G401 (cell line): ENCODE measurements around the gene EBI3. TPM values are rescaled to one million over a fixed set of nuclear protein-coding genes. Genes with fewer than 3 reads are reported as not detected.
"Not testable (repeated sequence)": the region's sequence is repeated elsewhere in the genome, so short reads cannot be mapped to it uniquely, and the experiment has no call there.

ENCODE experiments used
- DNase-seq: peaks from one replicate; pipeline ENCODE4 v3.0.0-alpha.2; 2015; ENCODE audit warnings: low spot score
- in situ Hi-C: cut with HindIII; loops from 2 replicates; pipeline ENCODE4 v1.10.0; 2016; ENCODE audit warnings: low sequenced_read_pairs, mixed read lengths
- total RNA-seq: library from RNA; depleted of rRNA; stranded (reverse); fragments of >200 nt; shearing (Covaris generic); gene quantifications from 2 replicates; pipeline ENCODE4 v1.2.3, GENCODE V29; 2014

Gene EBI3
- total RNA-seq, 1 experiment from 2014 or later: 5.4 TPM

DNA sequence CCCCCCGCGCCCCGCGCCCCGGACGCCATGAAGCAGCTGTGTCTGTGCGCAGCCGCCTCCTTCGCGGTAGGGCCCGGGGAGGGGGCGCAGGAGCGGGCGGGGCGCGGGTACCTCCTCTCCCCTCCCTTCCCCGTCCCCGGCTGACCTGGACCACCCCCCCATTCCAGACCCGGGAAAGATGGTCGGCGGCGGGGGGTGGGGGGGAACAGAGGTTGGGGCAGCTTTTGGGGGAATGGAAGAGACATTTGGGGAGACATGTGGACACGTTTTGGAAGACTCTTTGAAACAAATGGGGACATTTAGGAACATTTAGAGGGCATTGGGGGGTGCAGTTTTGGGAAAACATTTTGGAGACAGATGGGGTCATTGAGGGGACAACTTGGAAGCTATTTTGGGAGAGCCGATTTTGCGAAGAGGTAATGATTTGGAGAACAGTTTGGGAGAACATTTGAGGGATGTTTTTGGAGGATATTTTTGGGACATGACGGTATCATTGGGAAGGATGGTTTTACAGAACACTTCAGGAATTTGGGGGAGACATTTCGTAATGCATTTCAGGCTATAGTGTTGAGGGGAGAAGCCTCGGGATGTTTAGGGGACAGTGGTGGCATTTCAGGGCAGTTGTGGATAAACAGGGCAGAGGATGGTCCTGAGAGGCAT, 30.7 kb upstream of the EBI3 start:
- no peak for DNase-seq

DNA sequence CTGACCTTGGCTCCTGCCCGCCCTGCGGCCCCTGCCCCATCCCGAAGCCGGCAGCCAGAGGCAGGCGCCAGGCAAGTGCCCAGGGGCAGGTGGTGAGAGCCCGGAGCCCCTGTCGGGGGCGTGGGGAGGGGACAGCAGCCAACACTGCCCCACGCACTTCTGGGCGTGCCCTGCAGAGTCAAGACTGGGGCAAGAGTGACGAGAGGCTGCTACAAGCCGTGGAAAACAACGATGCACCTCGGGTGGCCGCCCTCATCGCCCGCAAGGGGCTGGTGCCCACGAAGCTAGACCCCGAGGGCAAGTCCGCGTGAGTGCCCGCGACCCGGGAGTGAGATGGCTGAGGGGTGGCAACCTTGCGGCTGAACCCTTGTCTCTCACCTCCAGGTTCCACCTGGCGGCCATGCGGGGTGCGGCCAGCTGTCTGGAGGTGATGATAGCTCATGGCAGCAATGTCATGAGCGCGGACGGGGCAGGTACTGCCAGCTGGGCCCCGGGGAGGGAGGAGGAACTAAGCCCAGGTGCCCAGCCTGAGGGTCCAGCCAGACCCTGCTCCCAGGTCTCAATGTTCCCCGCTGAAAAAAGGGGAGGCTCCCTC, 29.5 kb upstream of the EBI3 start:
- in situ Hi-C loops: loop anchor here (25.0 kb wide), 1 partner anchor 337 kb away; the partner anchor contains the start of gene ZFR2
- no peak for DNase-seq

More for the DNA sequence above, 30.7 kb upstream of the EBI3 start:
- in situ Hi-C loops: no loop called here

DNA sequence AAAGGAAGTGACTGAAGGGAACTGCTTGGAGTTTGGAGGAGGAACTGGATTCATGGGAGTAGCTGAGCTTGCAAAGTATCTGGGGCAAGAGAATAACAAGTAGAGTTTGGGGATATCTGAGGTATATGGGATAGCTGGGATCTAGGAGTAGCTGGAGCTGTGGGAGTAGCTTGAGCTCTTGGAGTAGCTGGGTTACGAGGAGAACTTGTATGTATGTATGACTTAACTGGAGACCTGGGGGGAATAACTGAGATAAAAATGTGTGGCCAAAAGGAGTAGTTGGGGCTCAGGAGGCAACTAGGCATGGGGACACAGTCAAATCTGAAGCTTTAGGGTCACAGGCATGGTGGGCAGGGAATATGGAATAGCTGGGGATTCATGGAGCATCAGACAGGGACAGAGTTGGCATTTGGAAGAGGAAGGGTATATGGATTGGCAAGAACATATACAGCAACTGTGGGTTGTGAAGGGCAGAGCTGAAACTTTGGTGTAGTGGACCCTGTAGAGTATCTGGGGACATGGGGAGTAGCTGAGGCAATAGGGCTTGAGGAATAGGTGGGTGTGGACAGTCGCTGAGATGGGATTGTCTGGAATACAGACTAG, 28.3 kb upstream of the EBI3 start:
- in situ Hi-C loops: loop anchor here (25.0 kb wide), 1 partner anchor 339 kb away; the partner anchor contains the start of gene ZFR2
- no peak for DNase-seq

DNA sequence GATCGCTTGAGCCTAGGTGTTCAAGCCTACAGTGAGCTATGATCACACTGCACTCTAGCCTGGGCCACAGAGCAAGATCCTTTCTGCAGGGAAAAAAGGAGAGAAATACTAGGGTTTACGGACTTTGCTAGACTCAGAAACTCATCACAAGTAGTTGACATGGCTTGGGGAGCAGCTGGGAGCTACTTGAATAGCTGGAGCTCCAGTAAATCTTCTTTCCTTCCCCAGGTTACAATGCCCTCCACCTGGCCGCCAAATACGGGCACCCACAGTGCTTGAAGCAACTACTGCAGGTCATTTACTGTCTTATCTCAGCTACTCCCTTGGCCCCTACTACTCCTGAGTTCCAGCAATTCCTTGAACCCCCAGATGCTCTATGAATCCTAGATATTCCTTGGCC, 27.5 kb upstream of the EBI3 start:
- no peak for DNase-seq
- in situ Hi-C loops: loop anchor here (25.0 kb wide), 1 partner anchor 339 kb away; the partner anchor contains the start of gene ZFR2

DNA sequence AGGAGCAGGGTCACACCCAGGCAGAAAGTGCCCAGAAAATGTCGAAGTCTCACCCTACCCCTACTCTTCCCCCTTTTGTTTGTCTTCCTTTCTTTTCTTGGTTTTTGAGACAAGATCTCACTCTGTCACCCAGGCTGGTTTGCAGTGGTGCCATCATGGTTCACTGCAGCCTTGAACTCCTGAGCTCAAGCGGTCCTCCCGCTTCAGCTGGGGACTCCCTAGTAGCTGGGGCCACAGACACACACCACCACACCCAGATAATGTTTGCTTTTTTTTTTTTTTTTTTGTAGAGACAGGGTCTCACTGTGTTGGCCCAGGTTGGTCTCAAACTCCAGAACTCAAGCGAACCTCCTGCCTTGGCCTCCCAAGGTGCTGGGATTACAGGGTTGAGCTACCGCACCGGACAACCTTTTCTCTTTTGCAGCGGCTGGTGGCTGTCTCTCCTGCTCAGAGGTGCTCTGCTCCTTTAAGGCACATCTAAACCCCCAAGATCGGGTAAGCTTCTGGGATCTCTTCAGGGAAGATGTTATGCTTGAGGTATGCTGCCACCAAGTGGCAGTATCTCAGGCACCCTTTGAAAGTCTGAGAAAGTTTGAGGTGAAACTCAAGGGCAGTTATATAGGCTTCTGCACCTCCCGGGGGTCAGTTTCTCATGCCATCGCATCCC, 22.4 kb upstream of the EBI3 start:
- no peak for DNase-seq
- in situ Hi-C loops: loop anchor here (25.0 kb wide), 1 partner anchor 345 kb away; the partner anchor contains the start of gene ZFR2

DNA sequence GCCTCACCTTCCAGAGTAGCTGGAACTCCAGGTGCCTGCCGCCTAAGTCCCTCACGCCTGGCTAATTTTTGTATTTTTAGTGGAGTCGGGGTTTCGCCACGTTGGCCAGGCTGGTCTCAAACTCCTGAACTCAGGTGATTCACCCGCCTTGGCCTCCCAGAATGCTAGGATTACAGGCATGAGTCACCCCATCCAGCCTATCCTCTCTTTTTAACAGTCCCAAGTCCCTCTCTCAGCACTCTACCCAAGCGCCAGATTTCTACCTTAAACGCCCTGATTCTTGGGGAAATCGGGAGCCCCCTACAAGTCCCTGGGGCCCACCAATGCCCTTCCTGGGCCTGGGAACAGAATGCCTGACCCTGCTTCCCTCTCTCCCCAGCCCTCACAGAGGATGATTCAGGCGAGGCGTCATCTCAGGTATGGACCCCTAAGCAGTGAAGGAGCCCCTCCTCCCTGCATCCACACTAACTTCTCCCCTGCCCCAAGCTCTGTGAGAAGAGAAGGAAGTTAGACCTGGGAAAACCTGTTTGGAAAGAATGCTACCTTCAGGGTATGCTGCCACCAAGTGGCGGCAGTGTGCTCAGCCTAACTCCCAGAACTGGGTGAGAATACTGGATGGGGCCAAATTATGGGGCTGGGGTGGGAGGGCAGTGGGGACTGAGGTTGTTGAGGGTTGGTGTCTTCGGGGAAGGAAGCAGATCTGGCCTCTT, 20.8 kb upstream of the EBI3 start:
- in situ Hi-C loops: loop anchor here (25.0 kb wide), 1 partner anchor 346 kb away; the partner anchor contains the start of gene ZFR2
- DNase-seq: no peak

DNA sequence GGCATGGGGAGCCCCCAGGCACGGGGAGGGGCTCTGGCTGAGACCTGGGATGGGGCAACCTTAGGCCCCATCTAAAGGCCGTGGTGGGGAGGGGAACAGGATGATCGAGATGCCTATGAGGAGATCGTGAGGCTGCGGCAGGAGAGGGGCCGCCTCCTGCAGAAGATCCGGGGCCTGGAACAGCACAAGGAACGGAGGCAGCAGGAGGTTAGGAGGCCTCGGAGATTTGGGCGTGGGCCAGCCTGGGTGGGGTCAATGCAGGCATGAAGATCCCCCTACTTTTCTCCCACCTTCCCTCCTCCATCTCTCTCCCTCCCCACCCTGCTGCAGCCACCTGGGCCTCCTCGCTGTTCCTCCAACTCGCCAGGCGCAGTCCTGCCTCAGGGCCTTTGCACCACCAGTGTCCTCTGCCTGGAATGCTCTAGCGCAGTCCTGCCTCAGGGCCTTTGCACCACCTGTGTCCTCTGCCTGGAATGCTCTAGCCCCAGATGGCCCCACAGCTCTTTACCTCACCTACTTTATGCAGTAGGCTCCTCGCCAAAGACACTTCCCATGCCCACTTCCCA, 19.1 kb upstream of the EBI3 start:
- DNase-seq: no peak
- in situ Hi-C loops: loop anchor here (25.0 kb wide), 1 partner anchor 348 kb away; the partner anchor contains the start of gene ZFR2

DNA sequence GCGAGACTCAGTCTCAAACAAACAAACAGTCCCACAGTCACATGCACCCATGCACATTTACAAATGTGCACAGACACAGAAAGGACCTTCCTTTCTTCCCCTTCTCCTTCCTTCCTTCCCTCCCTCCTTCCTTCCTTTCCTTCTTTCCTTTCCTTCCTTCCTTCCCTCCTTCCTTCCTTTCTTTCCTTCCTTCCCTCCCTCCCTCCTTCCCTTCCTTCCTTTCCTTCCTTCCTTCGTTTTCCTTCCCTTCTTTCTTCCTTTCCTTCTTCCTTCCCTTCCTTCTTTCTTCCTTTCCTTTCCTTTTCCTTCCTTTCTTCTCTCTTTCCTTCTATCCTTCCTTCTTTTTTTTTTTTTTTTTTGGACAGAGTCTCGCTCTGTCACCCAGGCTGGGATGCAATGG, 16.2 kb upstream of the EBI3 start:
- DNase-seq: no peak
- in situ Hi-C loops: loop anchor here (25.0 kb wide), 1 partner anchor 351 kb away; the partner anchor contains the start of gene ZFR2

DNA sequence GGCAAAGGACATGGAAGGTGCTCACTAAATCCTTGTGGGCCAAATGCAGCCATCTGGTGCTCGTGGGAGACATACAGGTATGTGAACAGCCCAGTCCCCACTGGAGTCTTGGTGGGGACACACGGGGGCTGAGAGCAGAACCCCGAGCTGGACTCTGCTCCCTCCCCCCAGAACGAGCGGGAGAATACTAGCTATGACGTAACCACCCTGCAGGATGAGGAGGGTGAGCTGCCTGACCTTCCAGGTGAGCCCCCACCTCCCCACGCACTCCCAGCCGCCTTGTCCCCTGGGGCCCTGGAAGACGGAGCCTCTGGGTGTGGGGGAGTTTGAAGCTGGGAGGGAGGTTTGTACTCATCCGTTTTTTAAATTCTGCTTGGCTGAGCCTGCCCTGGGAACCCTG, 13.5 kb upstream of the EBI3 start:
- in situ Hi-C loops: loop anchor here (25.0 kb wide), 1 partner anchor 354 kb away; the partner anchor contains the start of gene ZFR2
- DNase-seq: no peak

DNA sequence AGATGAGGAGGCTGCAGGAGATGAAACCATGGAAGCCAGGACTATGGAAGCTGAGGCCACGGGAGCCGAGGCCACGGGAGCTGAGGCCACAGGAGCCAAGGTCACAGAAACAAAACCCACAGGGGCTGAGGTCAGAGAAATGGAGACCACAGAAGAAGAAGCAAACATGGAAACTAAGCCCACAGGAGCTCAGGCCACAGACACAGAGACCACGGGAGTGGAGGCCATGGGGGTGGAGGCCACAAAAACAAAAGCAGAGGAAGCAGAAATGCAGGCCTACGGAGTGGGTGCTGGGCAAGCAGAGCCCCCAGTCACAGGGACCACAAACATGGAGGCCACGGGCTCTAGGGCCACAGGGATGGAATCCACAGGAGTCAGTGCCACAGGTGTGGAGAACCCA, 12.5 kb upstream of the EBI3 start:
- in situ Hi-C loops: loop anchor here (25.0 kb wide), 1 partner anchor 355 kb away; the partner anchor contains the start of gene ZFR2
- no peak for DNase-seq

DNA sequence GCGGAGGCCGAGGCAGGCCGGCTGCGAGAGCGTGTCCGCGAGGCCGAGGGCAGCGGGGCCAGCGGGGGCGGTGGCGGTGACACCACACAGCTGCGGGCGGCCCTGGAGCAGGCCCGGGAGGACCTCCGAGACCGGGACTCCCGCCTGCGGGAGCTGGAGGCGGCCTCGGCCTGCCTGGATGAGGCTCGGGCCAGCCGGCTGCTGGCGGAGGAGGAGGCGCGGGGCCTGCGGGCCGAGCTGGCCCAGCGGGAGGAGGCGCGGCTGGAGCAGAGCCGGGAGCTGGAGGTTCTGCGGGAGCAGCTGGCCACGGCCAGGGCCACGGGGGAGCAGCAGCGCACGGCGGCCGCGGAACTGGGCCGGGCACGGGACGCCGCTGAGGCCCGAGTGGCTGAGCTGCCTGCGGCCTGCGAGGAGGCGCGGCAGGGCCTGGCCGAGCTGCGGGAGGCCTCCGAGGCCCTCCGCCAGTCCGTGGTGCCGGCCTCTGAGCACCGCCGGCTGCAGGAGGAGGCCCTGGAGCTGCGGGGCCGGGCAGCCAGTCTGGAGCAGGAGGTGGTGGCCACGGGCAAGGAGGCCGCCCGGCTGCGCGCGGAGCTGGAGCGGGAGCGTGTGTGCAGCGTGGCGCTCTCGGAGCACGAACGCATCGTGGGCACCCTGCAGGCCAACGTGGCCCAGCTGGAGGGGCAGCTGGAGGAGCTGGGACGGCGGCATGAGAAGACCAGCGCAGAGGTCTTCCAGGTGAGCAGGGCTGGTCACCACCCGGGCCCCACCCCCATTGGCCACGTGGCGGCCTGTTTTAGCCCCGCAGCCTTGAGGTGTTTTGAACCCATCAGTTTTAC, 11.7 kb upstream of the EBI3 start:
- no peak for DNase-seq
- in situ Hi-C loops: loop anchor here (25.0 kb wide), 1 partner anchor 355 kb away; the partner anchor contains the start of gene ZFR2

DNA sequence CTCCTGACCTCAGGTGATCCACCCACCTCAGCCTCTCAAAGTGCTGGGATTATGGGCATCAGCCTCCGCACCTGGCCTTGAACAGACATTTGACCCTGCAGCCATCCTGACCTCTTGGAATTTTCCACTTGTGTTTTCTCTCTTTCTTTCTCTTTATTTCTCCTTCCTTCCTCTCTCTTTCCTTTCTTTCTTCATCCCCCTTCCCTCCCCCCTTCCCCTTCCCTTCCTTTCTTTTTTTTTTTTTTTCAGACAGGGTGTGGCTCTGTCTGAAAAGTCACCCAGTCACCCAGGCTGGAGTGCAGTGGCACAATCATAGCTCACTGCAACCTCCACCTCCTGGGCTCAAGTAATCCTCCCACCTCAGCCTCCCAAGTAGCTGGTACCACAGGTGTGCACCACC, 10.8 kb upstream of the EBI3 start:
- in situ Hi-C loops: loop anchor here (25.0 kb wide), 1 partner anchor 356 kb away; the partner anchor contains the start of gene ZFR2
- not testable (repeated sequence) for DNase-seq

DNA sequence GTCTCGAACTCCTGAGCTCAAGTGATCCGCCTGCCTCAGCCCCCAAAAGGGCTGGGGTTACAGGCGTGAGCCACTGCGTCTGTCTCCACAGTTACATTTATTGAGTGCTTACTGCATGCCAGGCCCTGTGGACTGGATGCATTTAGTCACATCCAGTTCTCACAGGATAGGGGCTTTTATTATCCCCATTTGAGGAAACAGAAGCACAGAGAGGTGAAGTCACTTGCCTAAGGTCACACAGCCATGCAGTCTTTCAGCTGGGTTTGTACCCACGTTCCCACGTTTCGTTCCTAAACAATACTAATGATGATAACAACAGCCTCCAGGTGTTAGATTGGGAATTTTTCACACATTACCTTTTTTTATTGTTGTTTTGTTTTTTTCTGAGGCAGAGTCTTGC, 9.1 kb upstream of the EBI3 start:
- DNase-seq: no peak
- in situ Hi-C loops: loop anchor here (25.0 kb wide), 1 partner anchor 358 kb away; the partner anchor contains the start of gene ZFR2

DNA sequence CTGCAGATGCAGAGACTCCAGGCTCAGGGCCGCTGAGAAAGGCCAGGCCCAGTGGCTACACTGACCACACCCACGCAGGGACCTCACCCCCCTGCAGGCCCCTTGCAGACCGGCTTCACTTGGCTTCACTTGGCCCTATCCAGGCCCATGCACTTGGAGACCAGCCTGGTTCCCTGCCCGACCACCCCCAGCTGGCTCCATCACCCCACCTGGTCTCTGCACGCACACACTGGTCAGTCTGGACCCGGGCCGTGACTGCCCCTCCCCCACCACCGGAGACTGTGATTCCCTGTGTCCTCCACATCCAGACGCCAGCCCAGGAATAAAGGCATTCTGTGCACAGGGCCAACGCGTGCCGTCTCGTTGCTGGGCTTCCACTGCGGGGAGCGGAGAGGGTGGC, 4.9 kb upstream of the EBI3 start:
- in situ Hi-C loops: loop anchor here (25.0 kb wide), 1 partner anchor 362 kb away; the partner anchor contains the start of gene ZFR2

DNA sequence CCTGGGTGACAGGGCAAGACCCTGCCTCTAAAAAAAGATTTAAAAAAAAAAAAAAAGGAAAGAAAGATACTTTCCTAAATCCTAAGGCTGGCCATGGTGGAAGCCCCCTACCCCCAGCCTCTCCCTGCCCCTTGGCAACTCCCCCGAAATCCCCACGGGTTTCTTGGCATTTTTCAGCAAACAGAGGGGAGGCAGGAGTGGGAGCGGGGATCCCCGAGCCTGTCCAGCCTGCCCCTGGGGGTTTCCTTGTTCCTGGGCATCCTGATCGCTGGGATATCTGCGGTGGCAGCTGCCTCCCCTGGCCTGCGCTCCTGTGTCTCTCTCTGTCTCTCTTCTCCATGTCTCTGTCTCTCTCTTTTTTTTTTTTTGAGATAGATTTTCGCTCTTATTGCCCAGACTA, 3.4 kb upstream of the EBI3 start:
- DNase-seq: no peak
- in situ Hi-C loops: no loop called here

More for the DNA sequence above, 4.9 kb upstream of the EBI3 start:
- no peak for DNase-seq

DNA sequence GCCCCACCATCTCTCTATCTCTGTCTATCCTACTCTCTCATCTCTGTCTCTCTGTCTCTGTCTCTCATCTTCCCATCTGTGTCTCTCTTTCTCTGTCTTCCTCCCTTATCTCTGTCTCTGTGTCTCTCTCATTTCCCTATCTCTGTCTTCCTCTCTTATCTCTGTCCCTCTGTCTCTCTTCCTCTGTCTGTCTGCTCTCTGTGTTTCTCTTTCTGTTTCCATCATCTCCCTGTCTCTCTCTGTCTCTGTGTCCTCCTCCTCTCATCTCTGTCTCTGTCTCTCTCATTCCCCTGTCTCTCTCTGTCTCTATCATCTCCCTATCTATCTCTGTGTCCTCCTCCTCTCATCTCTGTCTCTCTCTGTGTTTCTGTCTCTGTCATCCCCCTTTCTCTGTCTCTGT, 1.6 kb upstream of the EBI3 start:
- no peak for DNase-seq

DNA sequence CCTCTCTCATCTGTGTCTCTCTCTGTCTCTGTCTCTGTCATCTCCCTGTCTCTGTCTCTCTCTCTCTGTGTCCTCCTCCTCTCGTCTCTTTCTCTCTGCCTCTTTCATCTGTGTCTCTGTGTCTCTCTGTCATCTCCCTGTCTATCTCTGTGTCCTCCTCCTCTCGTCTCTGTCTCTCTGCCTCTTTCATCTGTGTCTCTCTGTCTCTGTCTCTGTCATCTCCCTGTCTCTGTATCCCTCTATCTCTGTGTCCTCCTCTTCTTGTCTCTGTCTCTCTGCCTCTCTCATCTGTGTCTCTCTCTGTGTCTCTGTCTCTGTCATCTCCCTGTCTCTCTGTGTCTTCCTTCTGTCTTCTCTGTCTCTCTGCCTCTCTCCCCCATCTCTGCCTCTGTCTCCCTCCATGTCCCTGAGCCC, 551 bp upstream of the EBI3 start:
- no peak for DNase-seq
- in situ Hi-C loops: no loop called here

More for the DNA sequence above, 1.6 kb upstream of the EBI3 start:
- in situ Hi-C loops: no loop called here
